GM19372 (cell line): ENCODE results near the gene ACP3.
A peak's percentile ranks its signal among the peaks of the same experiment; 100 is the strongest.
"Not testable (repeated sequence)": the region's sequence is repeated elsewhere in the genome, so short reads cannot be mapped to it uniquely, and the experiment has no call there.

ENCODE experiments used
- ATAC-seq: cut with Tn5 transposase; IDR thresholded peaks from one replicate; pipeline ENCODE4 v1.9.1; 2021; ENCODE audit warnings: mild to moderate bottlenecking, low read depth, moderate library complexity; ENCODE audit not compliant: unreplicated experiment

The ACP3 gene

GRCh38 chr3:132354916-132355702, 37.9 kb downstream of the ACP3 start:
- no peak for ATAC-seq

GRCh38 chr3:132356568-132356967, 39.4 kb downstream of the ACP3 start:
- ATAC-seq, result no peak

- no peak for ATAC-seq
Measured at GRCh38 chr3:132360717-132361116, 43.5 kb downstream of the ACP3 start.

GRCh38 chr3:132362329-132362728, 45.1 kb downstream of the ACP3 start:
- no peak for ATAC-seq

GRCh38 chr3:132368515-132368914, 51.3 kb downstream of the ACP3 start:
- ATAC-seq, result no peak

- ATAC-seq, result no peak
Measured at GRCh38 chr3:132368962-132369361, 51.8 kb downstream of the ACP3 start.

GRCh38 chr3:132376945-132377354, 59.7 kb downstream of the ACP3 start:
- not testable (repeated sequence) for ATAC-seq

GRCh38 chr3:132378048-132378762, 61.0 kb downstream of the ACP3 start:
- ATAC-seq, result peak; percentile 49

- no peak for ATAC-seq
Measured at GRCh38 chr3:132378846-132379245, 61.6 kb downstream of the ACP3 start.

GRCh38 chr3:132380920-132381319, 63.7 kb downstream of the ACP3 start:
- ATAC-seq, result no peak

- no peak for ATAC-seq
Measured at GRCh38 chr3:132381348-132381944, 64.2 kb downstream of the ACP3 start.

GRCh38 chr3:132382267-132382666, 65.1 kb downstream of the ACP3 start:
- ATAC-seq, result no peak

GRCh38 chr3:132382688-132383194, 65.5 kb downstream of the ACP3 start:
- ATAC-seq, result no peak

GRCh38 chr3:132386259-132386658, 69.1 kb downstream of the ACP3 start:
- ATAC-seq, result no peak

- ATAC-seq, result not testable (repeated sequence)
Measured at GRCh38 chr3:132392675-132393074, 75.5 kb downstream of the ACP3 start.

- ATAC-seq, result no peak
Measured at GRCh38 chr3:132394320-132394719, 77.1 kb downstream of the ACP3 start.

GRCh38 chr3:132395126-132395525, 77.9 kb downstream of the ACP3 start:
- ATAC-seq, result no peak

GRCh38 chr3:132396255-132396654, 79.0 kb downstream of the ACP3 start:
- no peak for ATAC-seq

- ATAC-seq, result not testable (repeated sequence)
Measured at GRCh38 chr3:132396776-132397175, 79.6 kb downstream of the ACP3 start.

GRCh38 chr3:132399054-132399929, 82.1 kb downstream of the ACP3 start:
- no peak for ATAC-seq
